ENCODE results near the gene ELAVL4.

The ELAVL4 gene

DNA sequence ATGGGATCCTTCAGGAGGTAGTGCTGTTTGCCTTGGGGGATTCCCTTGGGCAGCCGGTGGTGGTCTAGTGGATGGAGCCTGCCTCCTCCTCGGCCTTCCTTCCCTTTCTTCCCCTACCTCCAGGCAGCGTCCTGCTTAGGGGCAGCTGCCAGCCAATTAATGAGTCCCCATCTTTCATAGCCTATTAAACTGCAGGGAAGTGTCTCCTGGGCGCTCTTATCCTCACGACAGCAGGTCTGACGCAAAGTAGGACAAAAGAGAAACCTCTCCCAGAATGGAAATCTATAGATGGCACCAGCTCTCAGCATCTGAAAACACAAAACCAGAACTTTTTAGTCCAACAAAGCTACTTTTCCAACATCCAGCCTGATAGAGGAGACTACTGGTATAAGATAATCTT lies 69.3 kb downstream of the ELAVL4 start:
- DNase-seq (ENCODE audit: low read depth, low spot score) = no peak

DNA sequence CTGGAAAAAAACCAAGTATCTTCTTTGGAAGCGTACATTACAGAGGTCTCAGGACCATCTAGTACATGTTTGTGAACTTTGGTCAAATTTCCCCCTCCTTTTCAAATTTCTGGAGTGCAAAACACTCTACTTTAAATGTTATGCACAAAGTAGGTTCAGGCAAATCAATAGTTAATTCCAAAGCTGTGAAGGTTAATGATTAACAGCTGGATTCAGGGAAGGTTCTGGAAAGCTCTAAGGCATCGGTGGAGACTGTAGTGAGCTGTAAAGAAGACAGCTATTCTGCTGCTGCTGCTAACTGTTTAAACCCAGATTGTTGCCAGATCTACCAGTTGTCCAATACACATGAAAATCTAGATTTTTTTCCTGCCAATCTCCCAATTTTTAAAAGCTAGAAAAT lies 70.9 kb downstream of the ELAVL4 start:
- DNase-seq (ENCODE audit: low read depth, low spot score) = no peak

DNA sequence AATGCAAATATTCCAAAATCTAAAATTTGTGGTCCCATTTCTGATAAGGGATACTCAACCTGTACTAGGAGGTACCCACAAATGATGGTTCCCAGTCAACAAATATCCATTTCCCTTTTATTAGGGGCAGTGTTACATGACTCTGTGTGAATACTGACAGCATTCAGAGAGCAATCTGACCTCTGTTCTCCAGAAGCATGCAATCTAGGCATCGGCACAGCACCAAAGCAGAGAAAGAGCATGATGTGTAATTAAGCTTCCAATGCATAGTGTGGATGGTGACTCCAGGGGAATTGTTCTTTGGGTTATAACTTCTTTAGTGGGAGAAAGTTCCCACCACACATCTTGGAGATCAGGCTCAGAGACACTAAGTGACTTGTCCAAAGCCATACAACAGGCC lies 71.6 kb downstream of the ELAVL4 start:
- DNase-seq (ENCODE audit: low read depth, low spot score) = no peak

DNA sequence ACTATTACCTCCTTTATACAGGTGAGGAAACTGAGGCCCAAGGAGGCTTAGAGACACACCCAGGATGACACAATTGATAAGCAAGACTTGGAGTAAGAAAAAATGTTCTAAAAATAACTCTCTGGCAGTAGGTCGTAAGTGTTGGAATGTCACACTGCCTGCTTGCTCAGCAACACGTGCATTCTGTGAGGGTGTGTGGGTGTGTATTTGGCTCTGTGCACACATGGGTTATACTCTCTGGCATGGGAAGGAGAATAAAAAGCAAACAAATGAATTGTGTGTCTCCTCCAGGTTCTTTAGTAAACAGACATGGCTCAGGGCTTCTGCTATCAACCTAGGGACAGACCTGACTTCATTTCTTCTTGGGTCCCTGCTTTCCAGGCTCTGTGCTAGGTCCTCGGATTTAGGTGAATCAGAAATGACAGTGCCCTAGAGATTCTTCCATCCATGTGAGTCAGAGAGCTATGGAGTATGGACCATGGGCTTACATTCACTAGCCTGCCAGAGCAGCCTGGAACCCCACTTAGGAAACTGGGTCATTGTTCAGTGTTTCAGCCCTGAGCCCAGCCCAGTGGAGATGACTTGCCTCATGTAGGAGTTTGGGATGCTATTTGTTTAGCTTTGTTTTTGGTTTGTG lies 72.4 kb downstream of the ELAVL4 start:
- no peak for DNase-seq (ENCODE audit: low read depth, low spot score)

DNA sequence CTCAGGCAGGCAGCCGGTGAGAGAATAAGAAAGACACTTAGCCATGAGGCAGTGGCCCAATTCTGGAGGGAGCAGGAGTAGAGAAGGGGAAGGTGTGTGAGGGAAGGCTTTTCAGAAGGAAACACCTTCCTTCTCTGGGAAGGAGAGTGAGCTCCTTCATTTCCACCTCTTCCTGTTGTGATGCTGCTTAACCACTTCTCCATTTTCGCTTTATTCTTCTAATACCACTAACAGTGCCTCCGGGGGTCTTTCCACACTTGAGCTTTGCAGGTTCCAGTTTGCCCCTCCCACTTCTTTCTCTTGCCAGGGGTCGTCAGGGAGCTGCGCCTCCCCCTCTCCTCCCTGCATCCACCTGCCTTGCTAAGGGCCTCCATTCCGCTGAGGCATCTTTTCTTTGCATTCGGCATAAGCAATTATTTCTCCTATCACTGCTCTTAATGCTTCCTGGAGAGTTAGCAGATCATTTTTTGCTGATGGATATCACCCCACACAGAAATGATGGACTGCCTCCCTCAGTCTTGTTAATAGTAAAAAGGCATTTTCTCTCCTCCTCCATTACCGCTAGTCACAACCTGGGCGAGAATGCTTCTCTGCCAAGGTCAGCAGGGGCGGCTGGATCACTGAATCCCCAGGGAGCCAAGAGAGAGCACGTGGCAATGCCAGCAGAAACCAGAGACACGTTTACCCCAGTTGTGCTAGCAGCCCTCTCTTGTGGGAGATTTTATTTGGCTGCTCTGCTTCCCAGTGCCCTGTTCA lies 74.8 kb downstream of the ELAVL4 start:
- no peak for DNase-seq (ENCODE audit: low read depth, low spot score)

DNA sequence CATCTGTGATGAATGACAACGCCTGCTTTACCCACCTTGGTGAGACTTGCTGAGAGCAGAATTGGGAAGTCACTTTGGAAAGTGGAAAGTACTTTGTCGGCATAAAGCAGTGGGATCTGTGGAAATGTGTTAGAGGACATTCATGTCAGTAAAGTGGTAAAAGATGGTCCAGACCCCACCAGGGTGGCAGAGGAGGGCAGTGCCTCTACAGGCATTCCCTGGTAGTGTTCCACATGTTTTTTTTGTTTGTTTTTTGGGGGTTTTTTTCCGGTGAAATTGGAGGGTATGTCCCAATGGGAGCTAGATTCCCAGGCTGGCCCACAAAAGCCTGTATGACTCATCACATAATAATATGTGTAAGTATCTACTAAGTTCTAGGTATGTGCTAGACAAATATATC lies 80.6 kb downstream of the ELAVL4 start:
- no peak for DNase-seq (ENCODE audit: low read depth, low spot score)

DNA sequence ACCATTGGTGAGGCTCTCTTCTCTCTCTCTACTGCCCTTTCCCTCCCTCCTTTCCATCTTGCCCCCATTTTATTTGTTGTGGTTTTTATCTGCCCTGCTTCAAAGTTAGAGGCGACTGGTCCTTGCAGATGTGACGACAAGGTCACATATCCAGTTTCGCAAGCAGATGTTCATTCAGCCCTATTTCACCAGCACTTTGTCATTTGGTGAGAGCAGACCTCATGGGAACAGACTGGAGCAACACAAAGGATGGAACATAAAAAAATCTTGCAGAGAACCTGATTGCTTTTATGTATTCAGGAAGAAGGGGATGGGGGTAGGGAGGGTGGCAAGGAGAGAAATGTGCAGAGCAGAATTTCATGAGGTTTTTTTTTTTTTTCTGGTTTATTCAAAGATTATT lies 84.3 kb downstream of the ELAVL4 start:
- no peak for DNase-seq (ENCODE audit: low read depth, low spot score)

DNA sequence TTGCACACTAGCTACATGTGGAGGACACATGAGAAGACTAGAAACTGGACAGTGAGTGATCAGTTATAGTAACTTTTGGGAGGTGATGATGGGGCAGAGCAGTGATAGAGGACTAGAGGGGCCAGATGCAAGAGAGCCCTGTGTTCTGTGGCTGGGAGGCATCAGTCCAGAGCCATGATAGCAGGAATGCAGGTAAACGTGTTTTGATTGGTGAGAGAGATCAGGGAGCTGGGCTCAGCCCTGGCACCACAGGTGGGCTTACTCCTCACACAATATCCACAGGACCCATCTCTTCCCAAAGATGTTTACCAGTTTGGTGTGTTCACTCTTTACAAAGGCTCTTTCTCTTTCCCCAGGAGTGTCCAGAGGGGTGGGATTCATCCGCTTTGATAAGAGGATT lies 86.5 kb downstream of the ELAVL4 start:
- no peak for DNase-seq (ENCODE audit: low read depth, low spot score)

DNA sequence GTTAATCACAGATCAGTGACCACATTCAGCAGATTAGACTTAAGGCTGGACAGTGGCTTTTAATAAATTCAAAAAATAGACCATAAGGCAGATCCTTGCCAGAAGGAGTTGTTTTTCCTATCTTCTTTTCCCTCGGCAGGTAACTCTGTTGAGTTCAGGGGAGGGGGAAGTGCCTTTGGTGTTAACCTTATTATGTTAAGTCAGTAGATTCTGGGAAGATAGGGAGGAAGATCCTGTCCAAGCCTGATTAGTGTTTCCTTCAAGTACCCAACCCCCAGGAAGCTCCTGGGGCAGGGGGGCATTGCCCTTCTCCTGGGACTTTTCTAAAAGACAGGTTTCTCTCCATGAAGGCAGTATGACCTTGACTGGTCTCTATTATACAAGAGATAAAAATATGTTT lies 87.4 kb downstream of the ELAVL4 start:
- no peak for DNase-seq (ENCODE audit: low read depth, low spot score)

DNA sequence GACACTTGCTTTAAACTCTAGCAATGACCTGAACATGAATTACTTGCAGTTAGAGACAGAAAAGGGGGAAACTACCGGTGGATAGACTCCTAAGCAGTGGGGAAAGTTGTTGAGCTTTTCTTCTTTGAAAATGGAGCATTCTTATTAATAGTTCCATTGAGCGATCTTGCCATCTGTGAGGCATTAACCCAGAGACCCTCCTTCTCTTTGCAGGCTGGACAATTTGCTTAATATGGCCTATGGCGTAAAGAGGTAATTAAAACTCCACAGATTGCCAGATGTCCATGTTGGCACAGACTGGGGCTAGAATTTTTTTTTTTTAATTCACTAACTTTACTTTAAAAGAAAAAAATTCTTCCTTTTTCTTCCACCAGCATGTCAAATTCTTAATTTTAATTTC lies 88.5 kb downstream of the ELAVL4 start:
- no peak for DNase-seq (ENCODE audit: low read depth, low spot score)

DNA sequence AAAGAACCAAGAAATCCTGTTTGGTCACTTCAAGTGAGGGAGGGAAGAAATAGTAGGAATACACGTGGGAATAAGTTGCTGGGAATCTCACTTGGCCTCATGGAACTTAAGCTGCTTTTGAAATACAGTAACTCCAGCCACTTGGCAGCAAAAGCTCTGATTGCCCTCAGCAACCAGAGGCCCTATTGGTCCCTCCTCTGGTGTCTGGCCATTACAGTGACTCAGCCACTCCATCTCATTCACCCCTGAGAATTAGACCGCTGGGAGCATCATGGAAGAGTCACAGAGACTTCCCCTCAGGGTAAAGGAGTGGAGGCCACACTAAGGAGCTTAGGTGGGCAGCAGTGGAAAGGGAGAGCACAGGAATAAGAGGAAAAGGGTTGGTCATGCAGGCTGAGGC lies 99.6 kb downstream of the ELAVL4 start:
- no peak for DNase-seq (ENCODE audit: low read depth, low spot score)

DNA sequence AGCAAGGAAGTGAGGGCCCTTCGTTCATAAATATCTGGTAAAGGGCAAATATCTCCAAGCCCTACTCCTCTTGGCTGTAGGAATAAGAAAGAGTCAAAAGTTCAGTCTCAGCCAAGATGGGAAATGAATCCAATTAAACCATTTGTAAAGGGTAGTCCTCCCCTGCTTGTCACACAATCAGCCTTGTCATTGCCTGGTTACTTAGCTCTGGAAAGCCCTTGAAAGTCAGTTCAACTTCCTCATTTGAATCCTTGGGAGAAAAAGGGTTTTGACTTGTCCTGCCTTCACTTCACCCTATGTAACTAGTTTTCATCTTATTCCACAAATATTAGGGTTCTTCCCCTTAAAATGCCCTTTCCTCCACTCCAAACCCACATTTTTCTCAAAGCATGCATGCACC lies 100.0 kb downstream of the ELAVL4 start:
- DNase-seq (ENCODE audit: low read depth, low spot score) = no peak

DNA sequence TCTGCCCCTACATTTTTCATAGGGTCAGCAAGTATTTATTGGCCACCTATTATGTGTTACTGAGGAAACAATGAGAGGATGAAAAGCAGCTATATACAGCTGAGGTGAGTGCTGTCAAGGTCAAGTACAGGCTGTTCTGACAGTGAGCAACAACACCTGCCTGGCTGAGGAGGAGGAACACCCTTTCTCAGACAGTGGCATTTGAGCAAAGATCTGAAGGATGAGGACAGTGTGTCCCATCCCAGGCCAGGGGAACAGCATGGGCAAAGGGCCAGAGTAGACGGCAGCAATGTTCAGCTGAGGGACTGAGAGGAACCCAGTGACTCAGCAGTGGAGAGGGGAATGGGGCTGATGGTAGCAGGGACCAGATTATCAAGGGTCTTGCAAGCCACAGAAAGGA lies 101.0 kb downstream of the ELAVL4 start:
- no peak for DNase-seq (ENCODE audit: low read depth, low spot score)

DNA sequence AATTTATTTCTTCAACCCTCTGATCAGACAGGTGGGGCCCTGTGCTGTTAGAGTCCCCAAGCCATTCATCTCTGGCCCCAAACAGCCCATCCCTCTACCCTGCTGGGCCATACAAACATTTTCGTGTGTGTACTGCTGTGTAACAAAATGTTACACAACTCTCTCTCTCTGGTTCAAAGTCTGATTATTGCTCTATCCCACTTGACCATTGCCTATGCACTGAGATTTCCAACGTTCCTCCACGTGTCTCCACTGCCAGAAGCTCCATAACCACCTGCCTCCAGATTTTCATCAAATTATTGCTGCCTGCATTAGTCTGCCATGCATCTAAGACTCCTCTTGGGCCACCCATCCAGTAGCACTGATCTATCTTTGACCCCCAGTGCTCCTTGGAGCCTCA lies 104.8 kb downstream of the ELAVL4 start:
- DNase-seq (ENCODE audit: low read depth, low spot score) = no peak

DNA sequence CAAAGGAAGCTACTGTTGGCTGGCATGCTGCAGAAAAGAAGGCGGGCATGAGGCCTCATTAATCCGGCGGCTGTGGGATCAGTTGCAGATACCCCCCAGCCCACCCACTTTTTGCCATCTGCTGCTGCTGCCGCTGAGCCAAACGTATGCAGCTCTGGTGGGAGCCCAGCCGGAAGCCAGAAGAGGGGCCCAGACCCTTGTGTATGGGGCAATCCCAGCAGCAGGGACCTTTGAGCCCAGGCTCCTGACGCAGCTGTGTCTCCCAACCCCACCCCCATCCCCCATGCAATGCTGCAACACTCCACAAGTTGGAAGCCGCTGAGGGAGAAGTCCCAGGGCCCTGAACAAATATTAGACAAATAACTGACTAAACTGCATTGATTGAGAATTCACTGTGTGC lies 106.0 kb downstream of the ELAVL4 start:
- no peak for DNase-seq (ENCODE audit: low read depth, low spot score)

DNA sequence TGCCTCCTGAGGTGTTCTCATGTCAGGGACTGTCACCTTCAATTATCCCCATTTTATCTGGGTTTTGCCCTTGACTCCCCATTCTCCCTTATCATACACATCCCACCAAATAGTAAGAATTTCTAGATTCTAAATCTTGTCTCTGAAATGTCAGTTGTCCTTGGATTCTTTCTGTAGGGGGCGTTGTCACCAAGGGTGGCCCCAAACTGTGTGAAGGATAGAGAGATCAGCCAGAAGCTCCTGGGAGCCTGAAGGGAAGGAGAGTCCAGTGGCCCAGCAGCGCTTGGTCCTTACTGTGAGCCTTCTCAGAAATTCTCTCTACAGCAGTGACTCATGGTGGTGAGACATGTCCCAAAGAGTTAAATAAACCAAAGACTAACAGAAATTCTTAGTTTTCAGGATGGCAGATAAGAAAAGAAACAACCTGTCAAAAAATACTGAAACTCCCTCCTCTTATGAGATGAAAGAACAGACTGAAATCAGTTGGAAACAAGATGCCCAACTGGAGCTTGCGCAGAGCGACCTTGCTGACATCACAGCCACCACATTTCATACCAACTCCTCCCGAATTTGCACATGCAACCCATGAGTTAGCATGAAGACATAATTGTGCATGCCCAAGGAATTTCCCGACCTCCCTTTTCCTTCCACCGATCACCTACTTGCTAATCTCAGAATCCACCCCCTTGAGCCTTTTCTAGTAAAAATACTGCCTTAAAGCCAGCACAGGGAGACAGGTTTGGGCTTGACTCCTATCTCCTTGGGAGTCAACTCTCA lies 109.8 kb downstream of the ELAVL4 start:
- no peak for DNase-seq (ENCODE audit: low read depth, low spot score)

DNA sequence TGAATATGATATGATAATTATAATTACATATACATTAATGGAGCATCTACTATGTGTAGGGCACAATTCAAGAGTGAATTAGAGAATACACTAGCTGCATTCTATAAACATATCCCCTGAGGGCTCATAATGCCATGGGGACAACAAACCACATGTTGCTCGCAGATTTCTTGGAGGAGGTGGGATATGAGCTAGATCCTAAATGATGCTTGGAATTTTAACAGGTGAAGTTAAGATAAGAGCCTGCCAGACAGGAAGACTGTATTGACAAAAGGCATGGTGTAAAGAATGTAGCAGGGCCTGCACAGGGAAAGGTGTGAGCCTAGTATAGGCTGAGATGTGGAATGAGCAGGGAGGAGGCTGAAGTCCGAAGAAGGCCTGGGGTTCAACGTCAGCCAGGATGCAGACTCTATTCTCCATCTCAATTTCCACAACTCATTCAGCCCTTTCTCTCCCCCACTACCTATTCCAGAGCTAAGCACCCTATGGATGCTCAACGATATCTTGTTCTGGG lies 120.2 kb downstream of the ELAVL4 start:
- no peak for DNase-seq (ENCODE audit: low read depth, low spot score)

DNA sequence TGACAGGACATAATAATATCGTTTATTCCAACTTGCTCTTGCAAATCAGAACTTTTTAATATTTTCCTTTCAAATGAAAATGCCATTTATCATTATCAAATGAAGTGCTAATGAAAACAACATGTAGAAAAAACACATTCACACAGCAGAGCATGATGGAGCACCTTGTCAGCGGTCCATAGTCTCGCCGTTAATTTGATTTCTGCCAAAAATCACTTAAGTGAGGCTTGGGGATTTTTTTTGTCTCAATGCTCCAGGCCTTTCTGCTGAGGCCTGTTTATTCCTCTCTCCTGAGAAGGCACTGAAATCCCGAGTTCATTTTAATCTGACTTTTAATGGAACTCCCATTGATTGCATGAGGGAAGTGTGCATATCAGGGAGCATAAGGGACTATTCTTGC lies 122.5 kb downstream of the ELAVL4 start:
- DNase-seq (ENCODE audit: low read depth, low spot score) = no peak

DNA sequence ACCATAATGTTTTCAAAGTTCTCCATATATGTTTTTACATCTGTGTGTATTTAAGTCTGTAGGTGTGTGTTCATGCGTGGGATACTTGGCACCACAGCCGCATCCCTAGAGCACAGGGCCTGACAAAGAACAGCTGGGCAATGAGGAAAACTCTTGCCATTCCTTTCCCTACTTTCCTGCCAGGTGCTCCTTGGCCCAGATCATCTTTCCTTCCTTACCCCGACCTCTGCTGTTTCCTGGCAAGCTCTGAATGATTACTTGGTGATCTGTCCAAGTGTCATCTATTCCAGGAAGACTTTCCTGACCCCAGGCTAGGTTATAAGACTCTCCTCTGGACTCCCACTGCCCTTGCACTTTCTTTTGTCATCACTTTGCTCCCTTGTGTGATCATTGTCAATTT lies 123.6 kb downstream of the ELAVL4 start:
- no peak for DNase-seq (ENCODE audit: low read depth, low spot score)

DNA sequence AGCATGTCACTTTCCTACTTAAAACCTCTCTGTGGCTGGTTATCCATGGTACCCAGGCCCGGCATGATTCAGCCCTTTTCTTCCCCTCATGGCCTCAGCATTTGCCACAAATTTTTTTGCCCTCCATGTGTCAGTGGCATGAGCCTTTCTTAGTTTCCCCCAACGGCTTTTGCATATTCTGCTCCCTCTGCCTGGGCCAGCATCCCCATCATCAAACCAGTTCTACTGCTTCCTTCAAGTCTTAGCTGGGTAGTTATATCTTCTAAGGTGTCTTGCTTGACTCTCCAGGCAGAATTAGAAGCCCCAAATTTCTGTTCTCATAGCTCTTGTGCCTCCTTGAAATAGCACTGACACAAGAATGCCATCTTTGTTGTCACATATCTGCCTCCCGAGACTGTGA lies 127.9 kb downstream of the ELAVL4 start:
- no peak for DNase-seq (ENCODE audit: low read depth, low spot score)

DNA sequence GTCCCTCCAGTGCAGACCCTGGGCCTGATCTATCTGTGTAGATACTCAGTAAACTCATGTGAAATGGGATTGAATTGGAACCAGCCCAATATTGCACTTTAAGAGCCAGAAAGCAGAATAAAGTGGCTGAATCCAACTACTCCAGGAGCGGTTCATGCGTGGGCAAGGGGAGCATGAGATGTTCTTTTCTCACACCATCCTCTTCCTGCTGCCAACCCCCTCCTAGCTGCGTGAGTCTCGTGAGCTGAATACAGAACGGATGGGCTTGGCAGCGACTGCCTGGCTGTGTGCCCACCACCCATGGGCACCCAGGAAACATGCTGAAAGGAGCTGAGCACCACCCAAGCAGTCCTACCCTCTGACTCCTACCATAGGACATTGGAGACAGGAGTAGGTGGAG lies 128.3 kb downstream of the ELAVL4 start:
- no peak for DNase-seq (ENCODE audit: low read depth, low spot score)

DNA sequence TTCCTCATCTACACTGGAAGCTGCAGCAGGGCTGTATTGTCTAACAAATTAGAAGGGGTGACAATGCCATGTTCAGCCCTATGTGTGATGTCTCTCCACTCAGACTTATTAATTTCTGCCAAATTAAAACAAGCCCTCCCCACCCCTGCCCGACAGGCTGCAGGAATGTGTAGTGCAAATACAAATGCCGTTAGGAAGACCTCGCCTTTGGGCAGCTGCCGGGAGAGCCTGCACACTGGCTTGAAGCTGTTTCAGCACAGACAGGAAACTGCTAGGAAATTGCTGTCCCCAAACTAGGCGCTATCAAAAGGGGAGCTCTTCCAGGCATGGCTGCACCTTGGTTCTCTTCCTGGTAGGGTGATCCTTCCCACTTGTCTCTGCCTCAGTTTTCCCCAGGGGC lies 135.2 kb downstream of the ELAVL4 start:
- DNase-seq (ENCODE audit: low read depth, low spot score) = no peak

DNA sequence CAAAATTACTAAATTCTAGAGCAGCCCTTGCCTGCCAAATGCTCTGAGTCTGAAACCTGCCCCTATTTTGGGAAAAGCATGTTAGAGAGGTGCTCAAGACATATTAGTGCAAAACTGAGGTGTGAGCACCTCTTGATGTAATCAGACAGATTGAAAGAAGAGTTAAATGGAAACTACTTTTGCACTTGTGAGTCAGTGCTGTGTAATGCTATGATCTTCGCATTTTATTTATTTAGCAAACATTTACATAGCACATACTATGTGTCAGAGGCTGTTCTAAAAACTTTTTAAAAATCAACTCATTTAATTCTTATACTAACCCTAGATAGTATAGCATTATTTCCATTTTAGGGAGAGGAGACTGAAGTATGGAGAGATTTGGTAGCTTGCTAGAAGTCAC lies 138.1 kb downstream of the ELAVL4 start:
- no peak for DNase-seq (ENCODE audit: low read depth, low spot score)

Data from activated CD4-positive, CD25-positive, alpha-beta regulatory T cell treated with anti-CD3 and anti-CD28 coated beads, Interleukin-2, amount 50 U/mL, for 16 hours (primary cell).